Measurements from ENCODE around the gene MAST4. TPM values are rescaled to one million over a fixed set of nuclear protein-coding genes. Genes with fewer than 3 reads are reported as not detected.

MAST4 gene
- total RNA-seq, 4 donors from 2014 or later, result 8.2 to 203 (median 35.5) TPM

DNA sequence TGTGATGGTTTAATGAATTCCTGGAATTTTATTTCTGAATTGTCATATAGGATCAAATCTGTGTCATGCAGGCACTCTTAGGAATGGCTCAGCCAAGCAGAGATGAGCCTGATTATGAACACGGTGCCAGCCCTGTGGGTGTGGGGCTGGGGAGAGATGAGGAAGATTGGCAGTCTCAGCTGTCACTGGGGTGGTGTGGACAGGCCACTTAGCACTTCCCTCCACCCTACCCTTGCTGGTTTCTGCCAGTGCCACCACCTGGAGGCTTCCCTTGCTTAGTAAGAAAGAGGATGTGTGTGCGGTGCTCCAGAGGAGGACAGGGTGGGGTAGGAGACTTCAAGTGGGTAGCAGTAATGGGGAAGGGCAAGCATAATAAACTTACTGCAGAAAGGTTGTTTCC is 373.8 kb downstream of the MAST4 start:
- Histone ChIP-seq H3K27me3 (no peaks in the 10 kb centered on the region), H3K9me3 (no peaks in the 10 kb centered on the region), H3K4me1 (no peaks in the 10 kb centered on the region), H3K36me3 (no peaks in the 10 kb centered on the region), H3K27ac (no peak overlapping the region), H3K4me3 (no peak overlapping the region)
- no peak for DNase-seq
- intact Hi-C loops (cut with DNase I; ENCODE audit: low total_unique reads), result no loop called here
- TF ChIP-seq, protein P1, sequence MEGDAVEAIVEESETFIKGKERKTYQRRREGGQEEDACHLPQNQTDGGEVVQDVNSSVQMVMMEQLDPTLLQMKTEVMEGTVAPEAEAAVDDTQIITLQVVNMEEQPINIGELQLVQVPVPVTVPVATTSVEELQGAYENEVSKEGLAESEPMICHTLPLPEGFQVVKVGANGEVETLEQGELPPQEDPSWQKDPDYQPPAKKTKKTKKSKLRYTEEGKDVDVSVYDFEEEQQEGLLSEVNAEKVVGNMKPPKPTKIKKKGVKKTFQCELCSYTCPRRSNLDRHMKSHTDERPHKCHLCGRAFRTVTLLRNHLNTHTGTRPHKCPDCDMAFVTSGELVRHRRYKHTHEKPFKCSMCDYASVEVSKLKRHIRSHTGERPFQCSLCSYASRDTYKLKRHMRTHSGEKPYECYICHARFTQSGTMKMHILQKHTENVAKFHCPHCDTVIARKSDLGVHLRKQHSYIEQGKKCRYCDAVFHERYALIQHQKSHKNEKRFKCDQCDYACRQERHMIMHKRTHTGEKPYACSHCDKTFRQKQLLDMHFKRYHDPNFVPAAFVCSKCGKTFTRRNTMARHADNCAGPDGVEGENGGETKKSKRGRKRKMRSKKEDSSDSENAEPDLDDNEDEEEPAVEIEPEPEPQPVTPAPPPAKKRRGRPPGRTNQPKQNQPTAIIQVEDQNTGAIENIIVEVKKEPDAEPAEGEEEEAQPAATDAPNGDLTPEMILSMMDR (IDR thresholded peaks at IDR 0.05), result no peak
- no peak for TF ChIP-seq POLR2A (IDR thresholded peaks at IDR 0.05)

DNA sequence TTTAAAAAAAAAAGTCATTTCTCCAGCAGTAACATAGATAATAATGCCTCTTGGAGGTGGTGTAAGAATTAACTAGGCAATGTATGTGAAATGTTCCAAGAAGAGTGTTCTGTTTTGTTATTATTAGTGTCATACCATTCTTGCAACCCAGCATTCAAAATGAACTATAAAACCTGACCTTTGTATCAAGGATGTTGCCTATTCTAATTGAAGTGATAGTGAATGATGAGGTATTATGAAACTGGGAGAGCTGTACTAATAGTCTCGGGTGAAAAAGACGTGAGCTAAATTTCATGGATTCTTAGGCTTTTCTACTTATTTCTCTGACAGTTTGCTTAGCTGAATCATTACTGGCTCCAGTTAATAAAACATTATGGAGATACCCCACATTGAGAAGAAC is 375.8 kb downstream of the MAST4 start:
- Histone ChIP-seq H3K4me3 (no peak overlapping the region), H3K9me3 (no peaks in the 10 kb centered on the region), H3K36me3 (no peaks in the 10 kb centered on the region), H3K4me1 (no peaks in the 10 kb centered on the region), H3K27me3 (no peaks in the 10 kb centered on the region), H3K27ac (no peak overlapping the region)
- no peak for DNase-seq
- TF ChIP-seq, protein P1 (IDR thresholded peaks at IDR 0.05), result no peak
- TF ChIP-seq POLR2A (IDR thresholded peaks at IDR 0.05), result no peak
- intact Hi-C loops (cut with DNase I; ENCODE audit: low total_unique reads), result no loop called here

DNA sequence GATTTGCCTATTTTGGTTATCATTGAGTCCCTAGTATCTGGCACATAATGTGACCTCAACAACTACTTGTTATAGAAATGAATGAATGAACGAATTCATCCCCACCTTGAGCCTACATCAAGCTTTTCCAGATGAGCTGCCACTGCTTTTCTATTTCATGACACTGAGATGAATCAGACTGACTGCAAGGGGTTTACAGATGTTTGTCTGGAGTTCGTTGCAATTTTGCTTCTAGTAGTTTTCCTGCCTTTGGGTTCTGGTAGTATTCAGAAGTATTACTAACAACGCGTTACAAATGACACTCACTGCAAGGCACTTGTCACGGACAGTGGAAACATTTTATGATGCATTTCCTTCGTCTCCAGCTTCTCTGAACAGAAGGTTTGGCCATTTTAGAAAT is 378.1 kb downstream of the MAST4 start:
- H3K27me3 ChIP-seq, result no peaks in the 10 kb centered on the region
- no peaks in the 10 kb centered on the region for H3K36me3 ChIP-seq
- no peaks in the 10 kb centered on the region for H3K4me1 ChIP-seq
- DNase-seq, result no peak
- H3K4me3 ChIP-seq, result no peak overlapping the region
- H3K9me3 ChIP-seq, result no peaks in the 10 kb centered on the region
- no peak overlapping the region for H3K27ac ChIP-seq
- intact Hi-C loops (cut with DNase I; ENCODE audit: low total_unique reads), result no loop called here
- TF ChIP-seq, protein P1 (IDR thresholded peaks at IDR 0.05), result no peak
- TF ChIP-seq POLR2A (IDR thresholded peaks at IDR 0.05), result no peak

DNA sequence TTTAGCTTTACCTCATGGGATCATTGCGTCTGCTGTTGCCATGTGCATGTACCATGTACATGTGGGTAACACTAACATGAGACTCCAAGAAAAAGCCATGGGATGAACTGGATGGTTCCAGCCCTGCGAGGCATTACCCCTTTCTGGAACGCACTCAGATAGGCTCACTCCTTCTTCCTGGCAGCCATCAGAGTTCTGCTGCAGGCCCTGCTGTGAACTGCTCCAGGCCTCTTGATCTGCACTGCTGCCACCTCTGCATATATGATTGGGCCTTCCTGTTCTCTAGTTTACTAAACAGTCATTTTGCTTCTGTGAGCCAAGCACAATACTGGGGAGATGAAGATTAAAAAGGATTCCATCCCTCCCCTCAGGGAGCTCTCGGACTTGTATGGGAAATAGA is 379.9 kb downstream of the MAST4 start:
- H3K36me3 ChIP-seq, result no peaks in the 10 kb centered on the region
- no peak overlapping the region for H3K27ac ChIP-seq
- no peak for DNase-seq
- intact Hi-C loops (cut with DNase I; ENCODE audit: low total_unique reads), result no loop called here
- TF ChIP-seq POLR2A (IDR thresholded peaks at IDR 0.05), result no peak
- TF ChIP-seq, protein P1 (IDR thresholded peaks at IDR 0.05), result no peak
- H3K9me3 ChIP-seq, result no peaks in the 10 kb centered on the region
- H3K27me3 ChIP-seq, result no peaks in the 10 kb centered on the region
- H3K4me1 ChIP-seq, result no peaks in the 10 kb centered on the region
- no peak overlapping the region for H3K4me3 ChIP-seq

DNA sequence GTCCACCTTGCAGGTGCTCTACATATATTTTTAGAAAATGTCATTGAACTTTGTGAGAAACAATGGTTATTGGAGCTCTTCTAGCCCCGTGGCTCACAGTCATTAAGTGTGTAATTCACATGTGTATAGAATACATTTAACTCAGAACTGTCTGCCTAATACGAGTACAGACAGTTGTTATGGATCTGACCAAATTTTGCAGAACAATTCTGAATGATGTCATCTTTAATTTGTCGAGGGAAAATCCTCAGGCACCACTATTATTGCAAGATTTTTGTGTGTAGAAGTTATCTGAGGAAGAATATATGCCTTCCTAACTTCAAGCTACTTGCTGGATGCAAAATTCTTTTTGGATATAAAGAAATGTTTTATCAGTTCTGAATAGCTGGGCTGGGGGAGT is 383.5 kb downstream of the MAST4 start:
- no peaks in the 10 kb centered on the region for H3K9me3 ChIP-seq
- no peak overlapping the region for H3K4me3 ChIP-seq
- no peak overlapping the region for H3K27ac ChIP-seq
- no peaks in the 10 kb centered on the region for H3K36me3 ChIP-seq
- no peak for DNase-seq
- intact Hi-C loops (cut with DNase I; ENCODE audit: low total_unique reads), result no loop called here
- H3K27me3 ChIP-seq, result no peaks in the 10 kb centered on the region
- no peaks in the 10 kb centered on the region for H3K4me1 ChIP-seq
- TF ChIP-seq, protein P1 (IDR thresholded peaks at IDR 0.05), result no peak
- no peak for TF ChIP-seq POLR2A (IDR thresholded peaks at IDR 0.05)

Data from uterus (tissue), 4 donors.